Esophagus muscularis mucosa (tissue), 3 donors: ENCODE results near the gene SH3YL1.

ENCODE experiments used
- POLR2A ChIP-seq: fragments of 450-650 bp; IDR thresholded peaks from one replicate; pipeline ENCODE4 v1.6.1; 2017; ENCODE audit warnings: antibody characterized with exemption, moderate library complexity, mild to moderate bottlenecking, low read depth
- TF ChIP-seq, protein P1 (sequence below), 3 experiments: fragments of 200-600 bp in 2 of 3; fragments of 450-650 bp in 1 of 3; sonication (generic) in 2 of 3; IDR thresholded peaks; one replicate each; pipeline ENCODE4 v1.5.1; 2017 to 2019; ENCODE audit warnings: antibody characterized with exemption in 3 of 3, mild to moderate bottlenecking in 2 of 3, moderate library complexity in 1 of 3

DNA sequence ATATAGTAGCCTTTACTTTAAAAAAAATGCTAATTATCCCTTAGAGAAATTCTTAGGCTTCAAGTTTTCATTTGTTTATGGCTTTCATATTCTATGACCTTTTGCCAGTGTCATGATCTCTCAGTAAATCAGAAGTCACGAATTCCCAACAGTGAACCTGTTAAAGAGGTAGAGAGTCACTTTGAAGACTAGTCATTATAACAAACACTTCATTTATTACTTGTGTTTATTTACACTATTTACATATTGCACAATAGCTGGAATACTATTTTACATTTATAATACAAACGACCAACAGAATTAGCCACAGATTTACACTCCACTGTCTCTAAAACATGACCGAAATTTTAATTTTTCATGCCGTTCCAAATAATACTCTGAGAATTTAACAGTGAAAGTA lies 15.5 kb upstream of the SH3YL1 start:
- no peak for TF ChIP-seq POLR2A
- TF ChIP-seq, protein P1, sequence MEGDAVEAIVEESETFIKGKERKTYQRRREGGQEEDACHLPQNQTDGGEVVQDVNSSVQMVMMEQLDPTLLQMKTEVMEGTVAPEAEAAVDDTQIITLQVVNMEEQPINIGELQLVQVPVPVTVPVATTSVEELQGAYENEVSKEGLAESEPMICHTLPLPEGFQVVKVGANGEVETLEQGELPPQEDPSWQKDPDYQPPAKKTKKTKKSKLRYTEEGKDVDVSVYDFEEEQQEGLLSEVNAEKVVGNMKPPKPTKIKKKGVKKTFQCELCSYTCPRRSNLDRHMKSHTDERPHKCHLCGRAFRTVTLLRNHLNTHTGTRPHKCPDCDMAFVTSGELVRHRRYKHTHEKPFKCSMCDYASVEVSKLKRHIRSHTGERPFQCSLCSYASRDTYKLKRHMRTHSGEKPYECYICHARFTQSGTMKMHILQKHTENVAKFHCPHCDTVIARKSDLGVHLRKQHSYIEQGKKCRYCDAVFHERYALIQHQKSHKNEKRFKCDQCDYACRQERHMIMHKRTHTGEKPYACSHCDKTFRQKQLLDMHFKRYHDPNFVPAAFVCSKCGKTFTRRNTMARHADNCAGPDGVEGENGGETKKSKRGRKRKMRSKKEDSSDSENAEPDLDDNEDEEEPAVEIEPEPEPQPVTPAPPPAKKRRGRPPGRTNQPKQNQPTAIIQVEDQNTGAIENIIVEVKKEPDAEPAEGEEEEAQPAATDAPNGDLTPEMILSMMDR (IDR thresholded peaks at IDR 0.05) = no peak
